Measurements from ENCODE around the gene KCNAB1.

- TF ChIP-seq E2F4 (CRISPR knock-in tag; IDR thresholded peaks at IDR 0.05; ENCODE audit: borderline replicate concordance, low read depth) (no peak), CTCF (IDR thresholded peaks at IDR 0.05) (no peak), NR3C1 (CRISPR knock-in tag; conservative IDR thresholded peaks at IDR 0.05; ENCODE audit: low read depth) (no peak), AR (CRISPR knock-in tag; IDR thresholded peaks at IDR 0.05) (no peak), SOX15 (CRISPR knock-in tag; IDR thresholded peaks at IDR 0.05) (no peak), ZNF396 (CRISPR knock-in tag; IDR thresholded peaks at IDR 0.05; ENCODE audit: borderline replicate concordance) (no peak), ZNF317 (CRISPR knock-in tag; IDR thresholded peaks at IDR 0.05; ENCODE audit: borderline replicate concordance, low read depth) (no peak), PREB (CRISPR knock-in tag; IDR thresholded peaks at IDR 0.05; ENCODE audit: borderline replicate concordance) (no peak), ZNF121 (CRISPR knock-in tag; IDR thresholded peaks at IDR 0.05) (no peak), USF2 (CRISPR knock-in tag; IDR thresholded peaks at IDR 0.05) (no peak)
Measured at GRCh38 chr3:156227704-156228103, 107.3 kb downstream of the KCNAB1 start.

Data from WTC11 (cell line).